Gastroesophageal sphincter (tissue), 4 donors: ENCODE results near the gene NRF1. TPM values are rescaled to one million over a fixed set of nuclear protein-coding genes. Genes with fewer than 3 reads are reported as not detected.

ENCODE experiments used
- ATAC-seq: fragments of 150-250 bp; one replicate; pipeline ENCODE4 v1.9.1; 2016; ENCODE audit warnings: mild to moderate bottlenecking, moderate library complexity
- H3K27ac ChIP-seq, 4 donors: fragments of 200-600 bp; sonication (generic) in 3 of 4; 1 replicate in 3 of 4; 2 replicates in 1 of 4; pipeline ENCODE4 v1.5.1; 2016 to 2019
- H3K27me3 ChIP-seq: fragments of 200-600 bp; sonication (generic); one replicate; pipeline ENCODE4 v1.5.1; 2019
- H3K36me3 ChIP-seq, 2 donors: fragments of 200-600 bp; sonication (generic); one replicate each; pipeline ENCODE4 v1.5.1; 2019; ENCODE audit warnings: control low read depth in 1 of 2
- H3K4me1 ChIP-seq, 3 donors: fragments of 200-600 bp; sonication (generic); 1 replicate in 2 of 3; 2 replicates in 1 of 3; pipeline ENCODE4 v1.5.1; 2016 to 2019; ENCODE audit warnings: control low read depth in 2 of 3
- H3K4me3 ChIP-seq, 2 donors: fragments of 200-600 bp; sonication (generic); one replicate each; pipeline ENCODE4 v1.5.1; 2019; ENCODE audit warnings: mild to moderate bottlenecking in 1 of 2, moderate library complexity in 1 of 2
- H3K9me3 ChIP-seq, 3 donors: fragments of 200-600 bp; sonication (generic); one replicate each; pipeline ENCODE4 v1.5.1; 2017 to 2019; ENCODE audit warnings: control low read depth in 2 of 3
- EP300 ChIP-seq: sonication (generic); formaldehyde crosslinking; IDR thresholded peaks from one replicate; pipeline ENCODE4 v1.6.1; 2017; ENCODE audit warnings: antibody characterized with exemption, mild to moderate bottlenecking
- POLR2A ChIP-seq, 2 donors: fragments of 450-650 bp; IDR thresholded peaks; one replicate each; pipeline ENCODE4 v1.6.1; 2017; ENCODE audit warnings: antibody characterized with exemption in 2 of 2, mild to moderate bottlenecking in 2 of 2, moderate library complexity in 1 of 2
- POLR2AphosphoS5 ChIP-seq: sonication (generic); formaldehyde crosslinking; IDR thresholded peaks from one replicate; pipeline ENCODE4 v1.6.1; 2017; ENCODE audit warnings: antibody characterized with exemption
- WGBS, 2 donors: methylation state at CpG; one replicate each; pipeline ENCODE4 v1.1.5; 2018; ENCODE audit warnings: low coverage in 1 of 2; 5-methylcytosine and 5-hydroxymethylcytosine counted together
- total RNA-seq, 4 donors: library from RNA; depleted of rRNA; stranded (reverse); fragments of >200 nt; gene quantifications; one replicate each; pipeline ENCODE4 v1.1.0, GENCODE V29; 2016
- TF ChIP-seq, protein P1 (sequence below), 4 experiments: fragments of 200-600 bp in 2 of 4; fragments of 450-650 bp in 2 of 4; sonication (generic) in 1 of 4; IDR thresholded peaks; one replicate each; pipeline ENCODE4 v1.5.1; 2017 to 2019; ENCODE audit warnings: antibody characterized with exemption in 4 of 4, mild to moderate bottlenecking in 2 of 4, moderate library complexity in 2 of 4

The NRF1 gene
- total RNA-seq, 4 donors from 2014 or later: 7.8 to 20.5 (median 17.0) TPM

DNA sequence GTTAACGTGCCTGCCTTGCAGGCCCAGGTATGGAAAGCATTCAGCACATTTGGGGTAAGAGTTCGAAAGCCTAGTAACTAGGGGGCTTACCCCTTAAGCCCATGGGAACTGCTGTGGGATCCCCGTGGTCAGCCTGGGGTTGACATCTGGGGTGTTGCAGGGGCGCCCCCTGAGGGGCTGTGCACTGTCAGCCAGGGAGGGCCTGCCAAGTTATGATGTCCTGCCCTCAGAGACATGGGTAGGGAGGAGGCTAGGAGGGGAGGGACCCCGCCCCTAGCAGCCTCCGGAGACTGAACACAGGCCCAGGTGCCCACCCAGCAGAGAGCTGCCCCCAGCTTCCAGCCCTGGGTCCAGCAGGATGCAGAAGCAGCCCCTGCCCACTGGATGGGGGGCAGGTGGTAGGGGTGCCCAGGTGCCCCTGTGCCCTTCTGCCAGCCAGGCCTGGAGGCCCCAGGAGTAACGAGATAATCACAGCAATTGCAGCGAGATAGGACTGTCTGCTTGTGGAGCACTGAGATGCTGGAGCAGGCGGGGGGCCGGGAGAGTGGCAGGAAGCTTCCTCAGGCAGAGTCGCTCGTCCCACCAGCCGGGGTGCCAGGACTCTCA, 187.9 kb downstream of the NRF1 start:
- no peak overlapping the region for H3K4me3 ChIP-seq
- no peaks in the 10 kb centered on the region for H3K4me1 ChIP-seq
- H3K36me3 ChIP-seq: no peaks in the 10 kb centered on the region
- H3K27me3 ChIP-seq: peaks cover 42% of the 10 kb centered on the region
- H3K27ac ChIP-seq: no peak overlapping the region
- WGBS, 2 donors: no CpG with 5 or more reads among the region's 13 CpGs
- TF ChIP-seq POLR2A (IDR thresholded peaks at IDR 0.05): no peak
- no peak for TF ChIP-seq POLR2AphosphoS5
- TF ChIP-seq, protein P1, sequence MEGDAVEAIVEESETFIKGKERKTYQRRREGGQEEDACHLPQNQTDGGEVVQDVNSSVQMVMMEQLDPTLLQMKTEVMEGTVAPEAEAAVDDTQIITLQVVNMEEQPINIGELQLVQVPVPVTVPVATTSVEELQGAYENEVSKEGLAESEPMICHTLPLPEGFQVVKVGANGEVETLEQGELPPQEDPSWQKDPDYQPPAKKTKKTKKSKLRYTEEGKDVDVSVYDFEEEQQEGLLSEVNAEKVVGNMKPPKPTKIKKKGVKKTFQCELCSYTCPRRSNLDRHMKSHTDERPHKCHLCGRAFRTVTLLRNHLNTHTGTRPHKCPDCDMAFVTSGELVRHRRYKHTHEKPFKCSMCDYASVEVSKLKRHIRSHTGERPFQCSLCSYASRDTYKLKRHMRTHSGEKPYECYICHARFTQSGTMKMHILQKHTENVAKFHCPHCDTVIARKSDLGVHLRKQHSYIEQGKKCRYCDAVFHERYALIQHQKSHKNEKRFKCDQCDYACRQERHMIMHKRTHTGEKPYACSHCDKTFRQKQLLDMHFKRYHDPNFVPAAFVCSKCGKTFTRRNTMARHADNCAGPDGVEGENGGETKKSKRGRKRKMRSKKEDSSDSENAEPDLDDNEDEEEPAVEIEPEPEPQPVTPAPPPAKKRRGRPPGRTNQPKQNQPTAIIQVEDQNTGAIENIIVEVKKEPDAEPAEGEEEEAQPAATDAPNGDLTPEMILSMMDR (IDR thresholded peaks at IDR 0.05): no peak
- no peak for TF ChIP-seq EP300
- H3K9me3 ChIP-seq: no peaks in the 10 kb centered on the region
- ATAC-seq: no peak

DNA sequence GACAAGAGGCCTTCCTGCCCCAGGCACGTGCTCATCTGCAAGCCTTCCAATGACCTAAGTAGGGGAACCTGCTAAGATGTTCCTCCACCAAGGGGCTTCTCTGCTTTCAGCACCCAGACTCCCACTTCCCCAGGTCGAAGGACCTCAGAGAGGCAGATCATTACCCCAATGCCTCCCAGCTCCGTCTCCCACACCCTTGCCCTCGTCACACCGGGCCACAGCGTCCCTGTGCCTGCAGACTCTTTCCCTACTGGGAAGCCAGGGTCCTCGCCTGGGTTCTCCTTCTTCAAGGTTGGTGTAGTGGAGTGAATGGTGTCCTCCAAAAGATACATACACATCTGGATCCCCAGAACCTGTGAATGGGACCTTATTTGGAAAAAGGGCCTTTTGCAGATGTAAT, 189.4 kb downstream of the NRF1 start:
- no peaks in the 10 kb centered on the region for H3K4me1 ChIP-seq
- ATAC-seq: no peak
- H3K27me3 ChIP-seq: peaks cover 42% of the 10 kb centered on the region
- TF ChIP-seq, protein P1 (IDR thresholded peaks at IDR 0.05): no peak
- TF ChIP-seq POLR2AphosphoS5 (no peak), POLR2A (IDR thresholded peaks at IDR 0.05) (no peak), EP300 (no peak)
- 94 to 100% methylated on average over 3 to 6 of the region's 7 CpGs for WGBS, 2 donors
- H3K36me3 ChIP-seq: no peaks in the 10 kb centered on the region
- H3K9me3 ChIP-seq: no peaks in the 10 kb centered on the region
- no peak overlapping the region for H3K27ac ChIP-seq
- no peak overlapping the region for H3K4me3 ChIP-seq

DNA sequence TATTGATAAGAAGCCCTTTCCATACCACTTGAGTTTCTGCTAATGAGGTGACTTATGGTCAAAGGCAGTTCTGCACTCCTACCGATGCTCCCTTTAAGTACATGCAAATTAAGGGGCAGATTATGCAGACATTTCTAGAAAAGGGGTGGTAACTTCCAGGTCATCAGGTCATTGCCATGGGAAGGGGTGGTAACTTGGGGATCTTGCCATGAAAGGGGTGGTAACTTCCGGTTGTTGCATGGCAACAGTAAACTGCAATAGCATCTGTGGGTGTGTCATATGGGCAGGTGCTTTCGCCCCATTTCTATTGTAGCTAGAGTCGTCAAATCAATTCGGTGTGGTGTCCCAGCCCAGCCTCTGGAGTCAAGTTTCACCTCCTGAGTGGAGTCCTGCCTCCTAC, 190.4 kb downstream of the NRF1 start:
- no peak for TF ChIP-seq POLR2A (IDR thresholded peaks at IDR 0.05)
- TF ChIP-seq, protein P1 (IDR thresholded peaks at IDR 0.05): no peak
- TF ChIP-seq EP300: no peak
- TF ChIP-seq POLR2AphosphoS5: no peak
- H3K9me3 ChIP-seq: no peaks in the 10 kb centered on the region
- no peak for ATAC-seq
- H3K27ac ChIP-seq: no peak overlapping the region
- no peak overlapping the region for H3K4me3 ChIP-seq
- H3K27me3 ChIP-seq: peaks cover 35% of the 10 kb centered on the region
- 71 to 84% methylated on average over 1 to 5 of the region's 5 CpGs for WGBS, 2 donors
- H3K36me3 ChIP-seq: no peaks in the 10 kb centered on the region
- no peaks in the 10 kb centered on the region for H3K4me1 ChIP-seq

DNA sequence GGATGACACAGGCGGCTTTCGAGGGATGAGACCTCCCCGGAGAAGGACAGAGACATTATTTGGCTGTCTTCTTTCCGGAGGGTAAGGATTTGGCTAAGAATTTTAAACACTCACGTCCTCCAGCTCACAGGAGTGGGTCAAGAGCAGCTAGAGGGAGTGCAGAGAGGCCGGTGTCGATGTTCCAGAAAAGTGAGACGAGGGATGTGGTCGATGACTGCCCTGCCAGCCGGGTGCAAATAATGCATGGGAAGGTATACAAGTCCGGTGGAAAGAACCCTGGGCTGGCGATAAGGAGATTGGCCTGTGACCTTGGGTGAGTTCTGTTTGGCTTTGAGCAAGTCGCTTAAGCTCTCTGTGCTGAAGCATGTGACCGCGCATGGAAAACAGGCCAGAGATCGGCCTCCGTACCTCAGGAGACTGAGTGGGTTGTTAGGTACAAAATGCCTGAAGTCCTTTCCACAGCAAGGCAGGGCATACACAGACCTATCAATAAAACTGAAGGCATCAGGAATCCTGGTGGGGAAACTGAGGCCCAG, 192.1 kb downstream of the NRF1 start:
- TF ChIP-seq POLR2AphosphoS5 (no peak), EP300 (no peak), POLR2A (IDR thresholded peaks at IDR 0.05) (no peak)
- TF ChIP-seq, protein P1 (IDR thresholded peaks at IDR 0.05): no peak
- H3K27ac ChIP-seq: no peak overlapping the region
- WGBS, 2 donors: 62 to 79% methylated on average over 6 to 13 of the region's 17 CpGs
- no peaks in the 10 kb centered on the region for H3K9me3 ChIP-seq
- H3K4me1 ChIP-seq: no peaks in the 10 kb centered on the region
- H3K27me3 ChIP-seq: peaks cover 35% of the 10 kb centered on the region
- no peak for ATAC-seq
- H3K4me3 ChIP-seq: no peak overlapping the region
- H3K36me3 ChIP-seq: no peaks in the 10 kb centered on the region
